OCI-LY1 (cell line): Measurements from ENCODE around the gene AMOTL1.

ENCODE experiments used
- CTCF ChIP-seq: fragments of 200-600 bp; sonication (generic), shearing (Covaris generic); IDR thresholded peaks from 2 replicates; pipeline ENCODE4 v1.5.1; 2017; ENCODE audit warnings: mild to moderate bottlenecking, antibody characterized with exemption, low read length, moderate library complexity, mixed read lengths
- EZH2 ChIP-seq: fragments of 200-600 bp; sonication (generic), shearing (Covaris generic); IDR thresholded peaks from 2 replicates; pipeline ENCODE4 v1.8.0; 2017; ENCODE audit warnings: borderline replicate concordance, mixed run types, mild to moderate bottlenecking, antibody characterized with exemption, low read length, moderate library complexity, mixed read lengths

- no peak for TF ChIP-seq EZH2
- no peak for TF ChIP-seq CTCF
These were observed 25.5 kb upstream of the AMOTL1 start for GRCh38 chr11:94742665-94743064.
